Measurements from ENCODE around the gene DSCAM.

- TF ChIP-seq CTCF (IDR thresholded peaks at IDR 0.05; ENCODE audit: insufficient read depth, low read length, poor library complexity, severe bottlenecking) (no peak), EZH2phosphoT487 (conservative IDR thresholded peaks at IDR 0.05; ENCODE audit: low read length) (no peak)
These were observed 291.9 kb downstream of the DSCAM start for GRCh38 chr21:40555021-40555528.

Measured in SU-DHL-6 (cell line).